HG02642 (cell line): ENCODE results near the gene MYBL2.

Source experiments
- ATAC-seq: cut with Tn5 transposase; IDR thresholded peaks from one replicate; pipeline ENCODE4 v1.9.1; 2021; ENCODE audit warnings: mild to moderate bottlenecking; ENCODE audit not compliant: unreplicated experiment, poor library complexity

Gene MYBL2

GRCh38 chr20:43681468-43681942, 14.6 kb downstream of the MYBL2 start:
- peak; percentile 24 for ATAC-seq

GRCh38 chr20:43681991-43682410, 15.1 kb downstream of the MYBL2 start:
- peak; percentile 92 for ATAC-seq

GRCh38 chr20:43682446-43682845, 15.5 kb downstream of the MYBL2 start:
- ATAC-seq: peak; percentile 47

GRCh38 chr20:43686820-43687219, 19.9 kb downstream of the MYBL2 start:
- ATAC-seq: no peak

GRCh38 chr20:43689165-43689564, 22.3 kb downstream of the MYBL2 start:
- no peak for ATAC-seq

GRCh38 chr20:43690943-43691598, 24.2 kb downstream of the MYBL2 start:
- no peak for ATAC-seq

- no peak for ATAC-seq
These were observed 25.1 kb downstream of the MYBL2 start for GRCh38 chr20:43691928-43692524.

GRCh38 chr20:43694763-43695162, 27.8 kb downstream of the MYBL2 start:
- no peak for ATAC-seq

GRCh38 chr20:43695571-43695970, 28.7 kb downstream of the MYBL2 start:
- ATAC-seq: no peak

- no peak for ATAC-seq
These were observed 33.1 kb downstream of the MYBL2 start for GRCh38 chr20:43699941-43700565.

GRCh38 chr20:43700627-43701026, 33.7 kb downstream of the MYBL2 start:
- ATAC-seq: no peak

- no peak for ATAC-seq
These were observed 35.6 kb downstream of the MYBL2 start for GRCh38 chr20:43702502-43702901.

GRCh38 chr20:43710370-43711044, 43.6 kb downstream of the MYBL2 start:
- peak; percentile 67 for ATAC-seq

- ATAC-seq: peak; percentile 15
These were observed 44.3 kb downstream of the MYBL2 start for GRCh38 chr20:43711098-43711654.

- no peak for ATAC-seq
These were observed 48.1 kb downstream of the MYBL2 start for GRCh38 chr20:43715044-43715443.

GRCh38 chr20:43715511-43715910, 48.6 kb downstream of the MYBL2 start:
- no peak for ATAC-seq

GRCh38 chr20:43716123-43716522, 49.2 kb downstream of the MYBL2 start:
- no peak for ATAC-seq

- ATAC-seq: no peak
These were observed 50.1 kb downstream of the MYBL2 start for GRCh38 chr20:43716757-43717615.

- ATAC-seq: no peak
These were observed 50.7 kb downstream of the MYBL2 start for GRCh38 chr20:43717616-43717995.

- ATAC-seq: no peak
These were observed 53.1 kb downstream of the MYBL2 start for GRCh38 chr20:43720007-43720406.
